OCI-LY7 (cell line): Measurements from ENCODE around the gene MFAP4. TPM values are rescaled to one million over a fixed set of nuclear protein-coding genes. Genes with fewer than 3 reads are reported as not detected.

Experiments
- BruUV-seq: library from RNA; stranded (reverse); fragments of 400-500 nt; replicated peaks from 2 replicates; lab custom pipeline; 2021; lab: Mats Ljungman, UMichigan
- CTCF ChIA-PET: fragments of 300-600 bp; sonication (Branson Sonifier 250); formaldehyde crosslinking; loops from one replicate; lab custom pipeline; 2022; ENCODE audit warnings: antibody characterized with exemption; ENCODE audit not compliant: unreplicated experiment; lab: Charles Lee
- POLR2A ChIA-PET: fragments of 300-600 bp; sonication (Branson Sonifier 250); formaldehyde crosslinking; loops from one replicate; lab custom pipeline; 2022; ENCODE audit warnings: antibody characterized with exemption; lab: Charles Lee
- DNase-seq: peaks from one replicate; pipeline ENCODE4 v3.0.0-alpha.2; 2015; ENCODE audit warnings: low spot score
- H2AFZ ChIP-seq: fragments of 200-600 bp; sonication (generic), shearing (Covaris generic); 2 replicates; pipeline ENCODE4 v1.6.1; 2014; ENCODE audit warnings: mild to moderate bottlenecking, antibody characterized with exemption, low read length, moderate library complexity
- H3K27ac ChIP-seq: fragments of 200-600 bp; sonication (generic); 2 replicates; pipeline ENCODE4 v1.5.1; 2014; ENCODE audit warnings: mixed run types, low read depth, mild to moderate bottlenecking, moderate library complexity, low read length, inconsistent platforms; ENCODE audit not compliant: poor library complexity, severe bottlenecking
- H3K36me3 ChIP-seq: fragments of 200-600 bp; sonication (generic); 2 replicates; pipeline ENCODE4 v1.6.1; 2014; ENCODE audit warnings: mild to moderate bottlenecking, antibody characterized with exemption, low read length, moderate library complexity, mixed read lengths; ENCODE audit not compliant: insufficient read depth
- H3K4me1 ChIP-seq: fragments of 200-600 bp; sonication (generic); 2 replicates; pipeline ENCODE4 v1.5.1; 2014; ENCODE audit warnings: mild to moderate bottlenecking, low read length; ENCODE audit not compliant: insufficient read depth, poor library complexity, severe bottlenecking
- H3K4me2 ChIP-seq: fragments of 200-600 bp; sonication (generic); 2 replicates; pipeline ENCODE4 v1.6.1; 2014; ENCODE audit warnings: mild to moderate bottlenecking, low read length
- H3K4me3 ChIP-seq: fragments of 200-600 bp; sonication (generic); 2 replicates; pipeline ENCODE4 v1.5.1; 2014; ENCODE audit warnings: mild to moderate bottlenecking, low read depth, low read length; ENCODE audit not compliant: poor library complexity, severe bottlenecking
- H3K79me2 ChIP-seq: fragments of 200-600 bp; sonication (generic); 2 replicates; pipeline ENCODE4 v1.6.1; 2016; ENCODE audit warnings: low read depth, mild to moderate bottlenecking, low read length, moderate library complexity, mixed read lengths; ENCODE audit not compliant: insufficient read depth
- H3K9me2 ChIP-seq: fragments of 200-600 bp; sonication (generic); 2 replicates; pipeline ENCODE4 v1.6.1; 2016; ENCODE audit warnings: mild to moderate bottlenecking, low read length, mixed read lengths; ENCODE audit not compliant: insufficient read depth
- H3K9me3 ChIP-seq: fragments of 200-600 bp; sonication (generic); 2 replicates; pipeline ENCODE4 v1.6.1; 2014; ENCODE audit warnings: mild to moderate bottlenecking, mixed run types, low read length, mixed read lengths
- H4K20me1 ChIP-seq: fragments of 200-600 bp; sonication (generic); 2 replicates; pipeline ENCODE4 v1.6.1; 2014; ENCODE audit warnings: mild to moderate bottlenecking, antibody characterized with exemption, low read length, moderate library complexity, mixed read lengths; ENCODE audit not compliant: insufficient read depth
- EZH2phosphoT487 ChIP-seq: fragments of 200-600 bp; sonication (generic); IDR thresholded peaks from 2 replicates; pipeline ENCODE4 v1.6.1; 2018; ENCODE audit warnings: low read depth, borderline replicate concordance, mild to moderate bottlenecking, mixed run types, antibody characterized with exemption, low read length, moderate library complexity, mixed read lengths
- intact Hi-C: fragments of 100-400 bp; cut with micrococcal nuclease; formaldehyde crosslinking; loops from one replicate; pipeline ENCODE4 v1.10.0; 2022; ENCODE audit not compliant: unreplicated experiment
- total RNA-seq, 2 experiments: library from RNA; depleted of rRNA in 1 of 2; stranded (reverse); fragments of >200 nt in 1 of 2; shearing (Covaris generic) in 1 of 2; gene quantifications; 2 replicates each; pipeline ENCODE4 v1.2.3, GENCODE V29; 2014 to 2022
- TF ChIP-seq, protein P1 (sequence below): fragments of 200-600 bp; sonication (generic); conservative IDR thresholded peaks from 2 replicates; pipeline ENCODE4 v1.5.1; 2014; ENCODE audit warnings: mild to moderate bottlenecking, antibody characterized with exemption, low read length, moderate library complexity, mixed read lengths

MFAP4 gene
- total RNA-seq, 2 experiments from 2014 or later = 0.65 TPM; not detected in 1

DNA sequence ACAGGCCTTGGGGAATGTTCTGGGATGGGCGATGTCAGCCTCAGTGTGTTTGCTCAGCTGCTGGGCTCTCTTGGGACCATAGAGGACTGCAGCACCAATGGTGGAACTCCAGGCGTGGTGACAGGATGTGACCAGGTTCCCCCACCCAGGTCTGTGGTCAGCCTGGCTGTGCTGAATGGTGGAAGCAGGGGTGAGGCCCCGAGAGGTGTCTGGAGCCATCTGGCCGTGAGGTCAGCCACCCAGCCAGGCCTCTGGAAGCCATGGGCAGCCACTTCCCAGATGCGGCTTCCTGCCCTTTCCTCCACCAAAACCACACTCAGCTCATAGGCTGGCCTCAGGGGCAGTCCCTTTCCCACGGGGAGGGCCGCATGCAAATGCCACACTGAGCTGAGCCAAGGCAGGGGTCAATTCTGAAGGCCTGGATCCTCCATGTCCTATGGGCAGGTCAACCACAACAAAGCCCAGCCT lies 16.5 kb downstream of the MFAP4 start:
- H4K20me1 ChIP-seq = no peaks in the 10 kb centered on the region
- TF ChIP-seq EZH2phosphoT487 = no peak
- TF ChIP-seq, protein P1, sequence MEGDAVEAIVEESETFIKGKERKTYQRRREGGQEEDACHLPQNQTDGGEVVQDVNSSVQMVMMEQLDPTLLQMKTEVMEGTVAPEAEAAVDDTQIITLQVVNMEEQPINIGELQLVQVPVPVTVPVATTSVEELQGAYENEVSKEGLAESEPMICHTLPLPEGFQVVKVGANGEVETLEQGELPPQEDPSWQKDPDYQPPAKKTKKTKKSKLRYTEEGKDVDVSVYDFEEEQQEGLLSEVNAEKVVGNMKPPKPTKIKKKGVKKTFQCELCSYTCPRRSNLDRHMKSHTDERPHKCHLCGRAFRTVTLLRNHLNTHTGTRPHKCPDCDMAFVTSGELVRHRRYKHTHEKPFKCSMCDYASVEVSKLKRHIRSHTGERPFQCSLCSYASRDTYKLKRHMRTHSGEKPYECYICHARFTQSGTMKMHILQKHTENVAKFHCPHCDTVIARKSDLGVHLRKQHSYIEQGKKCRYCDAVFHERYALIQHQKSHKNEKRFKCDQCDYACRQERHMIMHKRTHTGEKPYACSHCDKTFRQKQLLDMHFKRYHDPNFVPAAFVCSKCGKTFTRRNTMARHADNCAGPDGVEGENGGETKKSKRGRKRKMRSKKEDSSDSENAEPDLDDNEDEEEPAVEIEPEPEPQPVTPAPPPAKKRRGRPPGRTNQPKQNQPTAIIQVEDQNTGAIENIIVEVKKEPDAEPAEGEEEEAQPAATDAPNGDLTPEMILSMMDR = no peak
- intact Hi-C loops = loop anchor here (10.0 kb wide), 1 partner anchor 274 kb away; the partner anchor contains the start of gene ALDH3A2
- no peaks in the 10 kb centered on the region for H3K36me3 ChIP-seq
- ChIA-PET CTCF (no interaction called here), POLR2A (interaction anchor here (0.6 to 1.6 kb wide), 2 partner anchors 17 to 140 kb away, joined by 3 read pairs; no protein-coding TSS in a partner anchor)
- H3K4me2 ChIP-seq = no peak overlapping the region
- H3K4me1 ChIP-seq = peaks cover 25% of the 10 kb centered on the region
- no peaks in the 10 kb centered on the region for H3K79me2 ChIP-seq
- BruUV-seq = no TSS peak
- no peak overlapping the region for H3K27ac ChIP-seq
- H3K9me3 ChIP-seq = no peaks in the 10 kb centered on the region
- no peaks in the 10 kb centered on the region for H3K9me2 ChIP-seq
- no peak overlapping the region for H3K4me3 ChIP-seq
- no peak overlapping the region for H2AFZ ChIP-seq
- DNase-seq = no peak

DNA sequence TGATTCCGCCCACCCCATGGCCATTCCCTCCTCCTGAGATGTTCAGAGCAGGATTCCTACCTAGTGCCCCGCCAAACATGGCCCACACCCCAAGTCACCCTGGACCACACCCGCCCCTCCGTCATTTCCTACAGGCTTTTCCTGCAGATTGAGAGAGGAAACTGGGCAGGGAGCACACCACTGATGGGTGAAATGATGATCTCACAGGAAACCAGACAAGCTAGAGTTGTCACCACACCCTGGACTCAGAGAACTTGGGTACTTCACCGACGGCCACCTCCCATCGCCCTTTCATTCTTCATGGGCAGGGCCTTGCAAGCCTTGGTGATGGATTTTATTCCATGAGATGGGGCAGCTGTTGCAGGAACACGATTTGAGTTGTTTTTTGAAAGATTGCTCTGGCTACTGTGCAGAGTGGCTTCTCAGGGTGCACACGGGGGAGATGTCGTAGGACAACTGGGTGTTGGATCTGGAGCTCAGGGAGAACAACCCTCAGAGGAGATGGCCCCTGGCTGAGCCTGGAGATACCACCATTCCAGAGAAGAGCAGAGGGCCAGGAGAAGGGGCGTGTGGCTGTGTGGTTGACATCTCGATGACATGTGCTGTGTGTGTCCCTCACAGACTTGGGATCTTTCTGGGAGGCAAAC lies 17.0 kb downstream of the MFAP4 start:
- Histone ChIP-seq H3K27ac (no peak overlapping the region), H3K4me2 (no peak overlapping the region), H3K4me1 (peaks cover 25% of the 10 kb centered on the region), H3K79me2 (no peaks in the 10 kb centered on the region), H3K36me3 (no peaks in the 10 kb centered on the region), H3K4me3 (no peak overlapping the region), H4K20me1 (no peaks in the 10 kb centered on the region), H2AFZ (no peak overlapping the region), H3K9me3 (no peaks in the 10 kb centered on the region), H3K9me2 (no peaks in the 10 kb centered on the region)
- BruUV-seq = no TSS peak
- POLR2A ChIA-PET = interaction anchor here (1.6 kb wide), 1 partner anchor 16 kb away, joined by 3 read pairs; no protein-coding TSS in a partner anchor
- intact Hi-C loops = loop anchor here (10.0 kb wide), 1 partner anchor 275 kb away; the partner anchor contains the start of gene ALDH3A2
- CTCF ChIA-PET = no interaction called here
- DNase-seq = no peak
- no peak for TF ChIP-seq EZH2phosphoT487
- TF ChIP-seq, protein P1 = no peak
